Metanephros (tissue), 1 donor: ENCODE results near the gene GALNT14. TPM values are rescaled to one million over a fixed set of nuclear protein-coding genes. Genes with fewer than 3 reads are reported as not detected.

Experiments used
- total RNA-seq: library from RNA; depleted of rRNA; stranded (reverse); fragments of >200 nt; gene quantifications from one replicate; pipeline ENCODE4 v1.2.3, GENCODE V29; 2014

The GALNT14 gene
- 31.4 TPM for total RNA-seq

GRCh38 chr2:31138037-31138962 is at the start of gene GALNT14:
Gene GALNT14, minus strand, starts transcription at chr2:31138440. Its CDS starts 354 bp downstream, at chr2:31138086.

Other genes starting within 250 kb of the GALNT14 start
- 0.12 TPM for gene CAPN14, start 79.1 kb upstream of the GALNT14 start, total RNA-seq
- gene EHD3, start 95.7 kb upstream of the GALNT14 start, total RNA-seq = 26.4 TPM